Measurements from ENCODE around the gene UBR7. TPM values are rescaled to one million over a fixed set of nuclear protein-coding genes. Genes with fewer than 3 reads are reported as not detected.
"Not testable (repeated sequence)": the region's sequence is repeated elsewhere in the genome, so short reads cannot be mapped to it uniquely, and the experiment has no call there.

The UBR7 gene
- polyA plus RNA-seq (ENCODE audit: insufficient read length in 3 of 3): 10 to 100 TPM; 31.4 to 36.1 (median 35.3) TPM
- long read RNA-seq, donor 1, transcript UBR7-201 (11 exons, 3,694 nt): major isoform, 6 of 6 reads
- long read RNA-seq, donor 1, partial matches to known transcripts: 0 of 6 reads
- long read RNA-seq, donor 1, other reads (novel, unspliced or antisense): 0 of 6 reads
- long read RNA-seq, donor 2, transcript UBR7-201 (11 exons, 3,694 nt): major isoform, 12 of 12 reads
- long read RNA-seq, donor 2, partial matches to known transcripts: 0 of 12 reads
- long read RNA-seq, donor 2, other reads (novel, unspliced or antisense): 0 of 12 reads
- long read RNA-seq, donor 3, transcript UBR7-201 (11 exons, 3,694 nt): major isoform, 10 of 59 reads
- long read RNA-seq, donor 3, partial matches to known transcripts: 49 of 59 reads
- long read RNA-seq, donor 3, other reads (novel, unspliced or antisense): 0 of 59 reads
- long read RNA-seq, donor 4, transcript UBR7-201 (11 exons, 3,694 nt): major isoform, 6 of 6 reads
- long read RNA-seq, donor 4, partial matches to known transcripts: 0 of 6 reads
- long read RNA-seq, donor 4, other reads (novel, unspliced or antisense): 0 of 6 reads
- long read RNA-seq, donor 5, transcript UBR7-201 (11 exons, 3,694 nt): major isoform, 5 of 5 reads
- long read RNA-seq, donor 5, partial matches to known transcripts: 0 of 5 reads
- long read RNA-seq, donor 5, other reads (novel, unspliced or antisense): 0 of 5 reads
- long read RNA-seq, donor 6, transcript UBR7-201 (11 exons, 3,694 nt): major isoform, 7 of 7 reads
- long read RNA-seq, donor 6, partial matches to known transcripts: 0 of 7 reads
- long read RNA-seq, donor 6, other reads (novel, unspliced or antisense): 0 of 7 reads
- long read RNA-seq, donor 7, transcript UBR7-201 (11 exons, 3,694 nt): major isoform, 18 of 18 reads
- long read RNA-seq, donor 7, partial matches to known transcripts: 0 of 18 reads
- long read RNA-seq, donor 7, other reads (novel, unspliced or antisense): 0 of 18 reads
- long read RNA-seq, donor 8, transcript UBR7-201 (11 exons, 3,694 nt): major isoform, 10 of 10 reads
- long read RNA-seq, donor 8, partial matches to known transcripts: 0 of 10 reads
- long read RNA-seq, donor 8, other reads (novel, unspliced or antisense): 0 of 10 reads
- long read RNA-seq, donor 9, transcript UBR7-201 (11 exons, 3,694 nt): major isoform, 17 of 18 reads
- long read RNA-seq, donor 9, partial matches to known transcripts: 0 of 18 reads
- long read RNA-seq, donor 9, other reads (novel, unspliced or antisense): 0 of 18 reads
- long read RNA-seq, donor 10, transcript UBR7-201 (11 exons, 3,694 nt): major isoform, 11 of 11 reads
- long read RNA-seq, donor 10, partial matches to known transcripts: 0 of 11 reads
- long read RNA-seq, donor 10, other reads (novel, unspliced or antisense): 0 of 11 reads
- long read RNA-seq, donor 11, transcript UBR7-201 (11 exons, 3,694 nt): major isoform, 16 of 16 reads
- long read RNA-seq, donor 11, partial matches to known transcripts: 0 of 16 reads
- long read RNA-seq, donor 11, other reads (novel, unspliced or antisense): 0 of 16 reads
- long read RNA-seq, donor 12, transcript UBR7-201 (11 exons, 3,694 nt): major isoform, 26 of 26 reads
- long read RNA-seq, donor 12, partial matches to known transcripts: 0 of 26 reads
- long read RNA-seq, donor 12, other reads (novel, unspliced or antisense): 0 of 26 reads
- long read RNA-seq, donor 13, partial matches to known transcripts: 0 of 4 reads
- long read RNA-seq, donor 13, other reads (novel, unspliced or antisense): 0 of 4 reads
- long read RNA-seq, donor 14: 0 reads
- long read RNA-seq, donor 15: 0 reads
- long read RNA-seq, donor 16, transcript UBR7-201 (11 exons, 3,694 nt): major isoform, 15 of 17 reads
- long read RNA-seq, donor 16, partial matches to known transcripts: 0 of 17 reads
- long read RNA-seq, donor 16, other reads (novel, unspliced or antisense): 0 of 17 reads

GRCh38 chr14:93206793-93207467 lies at the start of gene UBR7, which contains the start of gene GON7:
Gene UBR7 (plus strand): TSS chr14:93207256. CDS start chr14:93207292, 36 bp downstream.
Gene GON7 (minus strand): TSS chr14:93207065. CDS start chr14:93207037, 28 bp downstream.
- DNase-seq: peak; percentile 98

- not testable (repeated sequence) for DNase-seq
Measured at GRCh38 chr14:93158349-93158748, 48.7 kb upstream of the UBR7 start.

- not testable (repeated sequence) for DNase-seq
Measured at GRCh38 chr14:93159625-93160352, 47.3 kb upstream of the UBR7 start.

- DNase-seq: no peak
Measured at GRCh38 chr14:93160353-93160801, 46.7 kb upstream of the UBR7 start.

GRCh38 chr14:93161411-93161940 lies 45.6 kb upstream of the UBR7 start:
- DNase-seq: no peak

GRCh38 chr14:93163564-93163963 lies 43.5 kb upstream of the UBR7 start:
- DNase-seq: no peak

- DNase-seq: not testable (repeated sequence)
Measured at GRCh38 chr14:93165271-93166265, 41.5 kb upstream of the UBR7 start.

GRCh38 chr14:93168610-93169009 lies 38.4 kb upstream of the UBR7 start:
- not testable (repeated sequence) for DNase-seq

GRCh38 chr14:93169619-93170018 lies 37.4 kb upstream of the UBR7 start:
- DNase-seq: not testable (repeated sequence)

GRCh38 chr14:93170141-93170540 lies 36.9 kb upstream of the UBR7 start:
- not testable (repeated sequence) for DNase-seq

GRCh38 chr14:93171376-93171775 lies 35.7 kb upstream of the UBR7 start:
- DNase-seq: no peak

GRCh38 chr14:93173943-93174395 lies 33.1 kb upstream of the UBR7 start:
- no peak for DNase-seq

- not testable (repeated sequence) for DNase-seq
Measured at GRCh38 chr14:93174731-93175130, 32.3 kb upstream of the UBR7 start.

- DNase-seq: no peak
Measured at GRCh38 chr14:93175492-93175891, 31.6 kb upstream of the UBR7 start.

- no peak for DNase-seq
Measured at GRCh38 chr14:93183596-93184317, 23.3 kb upstream of the UBR7 start.
